DOHH2 (cell line): Measurements from ENCODE around the gene PDE11A.

Experiments used
- H3F3A ChIP-seq: fragments of 200-600 bp; sonication (generic), shearing (Covaris generic); 2 replicates; pipeline ENCODE4 v1.6.0; 2016; ENCODE audit warnings: antibody characterized with exemption, mild to moderate bottlenecking; ENCODE audit not compliant: control insufficient read depth, insufficient read depth
- H3K27ac ChIP-seq: fragments of 200-600 bp; sonication (generic); 2 replicates; pipeline ENCODE4 v1.5.1; 2014; ENCODE audit warnings: low read depth, mild to moderate bottlenecking, low read length, moderate library complexity
- H3K27me3 ChIP-seq: fragments of 200-600 bp; sonication (generic); 2 replicates; pipeline ENCODE4 v1.6.1; 2014; ENCODE audit warnings: mild to moderate bottlenecking, low read length, mixed read lengths; ENCODE audit not compliant: control insufficient read depth
- H3K36me3 ChIP-seq: fragments of 200-600 bp; sonication (generic); 2 replicates; pipeline ENCODE4 v1.6.1; 2014; ENCODE audit warnings: mild to moderate bottlenecking, low read length, moderate library complexity, mixed read lengths; ENCODE audit not compliant: control insufficient read depth
- H3K4me1 ChIP-seq: fragments of 200-600 bp; sonication (generic); 2 replicates; pipeline ENCODE4 v1.6.1; 2014; ENCODE audit warnings: mild to moderate bottlenecking, low read length, mixed read lengths; ENCODE audit not compliant: control insufficient read depth
- H3K4me2 ChIP-seq: fragments of 200-600 bp; sonication (generic); 2 replicates; pipeline ENCODE4 v1.6.0; 2014; ENCODE audit warnings: mild to moderate bottlenecking, low read length, moderate library complexity
- H3K4me3 ChIP-seq: fragments of 200-600 bp; sonication (generic); 2 replicates; pipeline ENCODE4 v1.5.1; 2014; ENCODE audit warnings: mild to moderate bottlenecking, low read length, mixed read lengths
- H3K79me2 ChIP-seq: fragments of 200-600 bp; sonication (generic); 2 replicates; pipeline ENCODE4 v1.6.1; 2014; ENCODE audit warnings: mild to moderate bottlenecking, low read length, mixed read lengths; ENCODE audit not compliant: control insufficient read depth
- H3K9me2 ChIP-seq: fragments of 200-600 bp; sonication (generic); replicated peaks from 2 replicates; pipeline ENCODE4 v1.6.1; 2014; ENCODE audit warnings: mild to moderate bottlenecking, low read length, mixed read lengths; ENCODE audit not compliant: control insufficient read depth
- H3K9me3 ChIP-seq: fragments of 200-600 bp; sonication (generic); 2 replicates; pipeline ENCODE4 v1.6.1; 2014; ENCODE audit warnings: antibody characterized with exemption, low read length, mixed read lengths; ENCODE audit not compliant: control insufficient read depth, insufficient read depth
- H4K20me1 ChIP-seq: fragments of 200-600 bp; sonication (generic); 2 replicates; pipeline ENCODE4 v1.6.0; 2014; ENCODE audit warnings: low read depth, mild to moderate bottlenecking, antibody characterized with exemption, low read length, moderate library complexity; ENCODE audit not compliant: control insufficient read depth, insufficient read depth
- EZH2phosphoT487 ChIP-seq: fragments of 200-600 bp; sonication (generic); IDR thresholded peaks from 2 replicates; pipeline ENCODE4 v1.6.1; 2017; ENCODE audit warnings: borderline replicate concordance, mild to moderate bottlenecking, antibody characterized with exemption, low read length, moderate library complexity, mixed read lengths
- TF ChIP-seq, protein P1 (sequence below): fragments of 200-600 bp; sonication (generic); IDR thresholded peaks from one replicate; pipeline ENCODE4 v1.5.1; 2014; ENCODE audit warnings: antibody characterized with exemption, mild to moderate bottlenecking, low read depth, low read length; ENCODE audit not compliant: poor library complexity, severe bottlenecking

The PDE11A gene

GRCh38 chr2:178074123-178075005, 1.8 kb upstream of the PDE11A start:
- Histone ChIP-seq H3K79me2 (no peaks in the 10 kb centered on the region), H3K4me2 (no peak overlapping the region), H3K27me3 (peaks cover 3% of the 10 kb centered on the region), H3K36me3 (no peaks in the 10 kb centered on the region), H3F3A (no peaks in the 10 kb centered on the region), H3K4me1 (no peaks in the 10 kb centered on the region), H3K9me3 (no peaks in the 10 kb centered on the region), H4K20me1 (no peaks in the 10 kb centered on the region), H3K4me3 (no peak overlapping the region), H3K9me2 (no peaks in the 10 kb centered on the region), H3K27ac (no peak overlapping the region)
- TF ChIP-seq, protein P1, sequence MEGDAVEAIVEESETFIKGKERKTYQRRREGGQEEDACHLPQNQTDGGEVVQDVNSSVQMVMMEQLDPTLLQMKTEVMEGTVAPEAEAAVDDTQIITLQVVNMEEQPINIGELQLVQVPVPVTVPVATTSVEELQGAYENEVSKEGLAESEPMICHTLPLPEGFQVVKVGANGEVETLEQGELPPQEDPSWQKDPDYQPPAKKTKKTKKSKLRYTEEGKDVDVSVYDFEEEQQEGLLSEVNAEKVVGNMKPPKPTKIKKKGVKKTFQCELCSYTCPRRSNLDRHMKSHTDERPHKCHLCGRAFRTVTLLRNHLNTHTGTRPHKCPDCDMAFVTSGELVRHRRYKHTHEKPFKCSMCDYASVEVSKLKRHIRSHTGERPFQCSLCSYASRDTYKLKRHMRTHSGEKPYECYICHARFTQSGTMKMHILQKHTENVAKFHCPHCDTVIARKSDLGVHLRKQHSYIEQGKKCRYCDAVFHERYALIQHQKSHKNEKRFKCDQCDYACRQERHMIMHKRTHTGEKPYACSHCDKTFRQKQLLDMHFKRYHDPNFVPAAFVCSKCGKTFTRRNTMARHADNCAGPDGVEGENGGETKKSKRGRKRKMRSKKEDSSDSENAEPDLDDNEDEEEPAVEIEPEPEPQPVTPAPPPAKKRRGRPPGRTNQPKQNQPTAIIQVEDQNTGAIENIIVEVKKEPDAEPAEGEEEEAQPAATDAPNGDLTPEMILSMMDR: no peak
- TF ChIP-seq EZH2phosphoT487: no peak

GRCh38 chr2:178072000-178072382, 586 bp downstream of the PDE11A start:
- Histone ChIP-seq H3K27me3 (peaks cover 3% of the 10 kb centered on the region), H4K20me1 (no peaks in the 10 kb centered on the region), H3K4me1 (no peaks in the 10 kb centered on the region), H3K36me3 (no peaks in the 10 kb centered on the region), H3F3A (no peaks in the 10 kb centered on the region), H3K4me3 (no peak overlapping the region), H3K9me2 (no peaks in the 10 kb centered on the region), H3K4me2 (no peak overlapping the region), H3K9me3 (no peaks in the 10 kb centered on the region), H3K79me2 (no peaks in the 10 kb centered on the region), H3K27ac (no peak overlapping the region)
- TF ChIP-seq, protein P1: no peak
- TF ChIP-seq EZH2phosphoT487: no peak

GRCh38 chr2:178070824-178071223, 1.8 kb downstream of the PDE11A start:
- TF ChIP-seq EZH2phosphoT487: no peak
- TF ChIP-seq, protein P1: no peak

More at GRCh38 chr2:178070824-178071223, 1.8 kb downstream of the PDE11A start:
- Histone ChIP-seq H4K20me1 (no peaks in the 10 kb centered on the region), H3K4me2 (no peak overlapping the region), H3K4me3 (no peak overlapping the region), H3K27ac (no peak overlapping the region), H3K9me3 (no peaks in the 10 kb centered on the region), H3K27me3 (peaks cover 3% of the 10 kb centered on the region), H3K79me2 (no peaks in the 10 kb centered on the region), H3K4me1 (no peaks in the 10 kb centered on the region), H3F3A (no peaks in the 10 kb centered on the region), H3K36me3 (no peaks in the 10 kb centered on the region), H3K9me2 (no peaks in the 10 kb centered on the region)
